Transverse colon (tissue), 3 donors: ENCODE measurements around the gene LAMA3.

Experiments
- EP300 ChIP-seq: sonication (generic); formaldehyde crosslinking; IDR thresholded peaks from one replicate; pipeline ENCODE4 v1.6.1; 2017; ENCODE audit warnings: antibody characterized with exemption, low read depth
- POLR2A ChIP-seq: fragments of 450-650 bp; IDR thresholded peaks from one replicate; pipeline ENCODE4 v1.6.1; 2016; ENCODE audit warnings: antibody characterized with exemption, mild to moderate bottlenecking, moderate library complexity
- TF ChIP-seq, protein P1 (sequence below), 5 experiments: fragments of 200-600 bp in 3 of 5; fragments of 450-650 bp in 2 of 5; sonication (generic) in 3 of 5; IDR thresholded peaks; 1 replicate in 2 of 5; 2 replicates in 3 of 5; pipeline ENCODE4 v1.5.1; 2016 to 2017; ENCODE audit warnings: antibody characterized with exemption in 5 of 5, inconsistent platforms in 3 of 5, mild to moderate bottlenecking in 2 of 5, moderate library complexity in 1 of 5

DNA sequence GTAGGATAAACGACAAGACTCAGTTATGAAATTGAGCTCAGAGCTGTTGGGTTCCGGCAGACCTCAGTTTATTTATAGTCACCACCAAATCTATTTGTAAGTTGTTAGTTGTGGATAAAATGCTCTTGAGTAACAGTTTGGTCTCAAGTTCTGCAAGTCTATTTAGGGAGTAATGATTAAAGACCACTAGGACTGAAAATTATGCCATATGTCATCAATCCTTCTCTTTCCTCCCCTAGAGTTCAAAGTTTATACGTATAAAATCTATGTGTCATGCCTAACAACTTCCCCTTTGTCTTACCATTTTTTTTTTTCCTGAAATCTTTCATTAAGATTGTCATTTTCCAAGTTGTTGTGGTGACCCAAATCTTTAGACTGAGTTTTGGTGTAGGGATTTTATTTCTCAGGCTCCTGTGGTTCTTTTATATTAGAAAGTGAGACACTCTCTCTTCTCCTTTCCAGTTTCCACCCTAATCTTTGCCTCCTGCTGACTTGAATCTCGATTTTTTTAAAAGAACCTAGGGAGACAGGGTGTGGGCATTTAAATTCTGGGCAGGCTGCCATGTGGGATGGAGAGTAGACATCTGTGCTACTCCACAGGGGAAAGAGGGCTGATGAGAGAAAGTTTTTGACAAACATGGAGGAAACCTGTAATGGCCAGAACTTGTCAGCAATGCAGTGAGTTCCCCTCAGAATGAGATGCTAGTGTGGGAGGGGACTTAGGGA lies 51.0 kb downstream of the LAMA3 start:
- TF ChIP-seq, protein P1, sequence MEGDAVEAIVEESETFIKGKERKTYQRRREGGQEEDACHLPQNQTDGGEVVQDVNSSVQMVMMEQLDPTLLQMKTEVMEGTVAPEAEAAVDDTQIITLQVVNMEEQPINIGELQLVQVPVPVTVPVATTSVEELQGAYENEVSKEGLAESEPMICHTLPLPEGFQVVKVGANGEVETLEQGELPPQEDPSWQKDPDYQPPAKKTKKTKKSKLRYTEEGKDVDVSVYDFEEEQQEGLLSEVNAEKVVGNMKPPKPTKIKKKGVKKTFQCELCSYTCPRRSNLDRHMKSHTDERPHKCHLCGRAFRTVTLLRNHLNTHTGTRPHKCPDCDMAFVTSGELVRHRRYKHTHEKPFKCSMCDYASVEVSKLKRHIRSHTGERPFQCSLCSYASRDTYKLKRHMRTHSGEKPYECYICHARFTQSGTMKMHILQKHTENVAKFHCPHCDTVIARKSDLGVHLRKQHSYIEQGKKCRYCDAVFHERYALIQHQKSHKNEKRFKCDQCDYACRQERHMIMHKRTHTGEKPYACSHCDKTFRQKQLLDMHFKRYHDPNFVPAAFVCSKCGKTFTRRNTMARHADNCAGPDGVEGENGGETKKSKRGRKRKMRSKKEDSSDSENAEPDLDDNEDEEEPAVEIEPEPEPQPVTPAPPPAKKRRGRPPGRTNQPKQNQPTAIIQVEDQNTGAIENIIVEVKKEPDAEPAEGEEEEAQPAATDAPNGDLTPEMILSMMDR (IDR thresholded peaks at IDR 0.05): no peak
- TF ChIP-seq POLR2A (no peak), EP300 (no peak)
